ENCODE data around the gene UQCRH.

UQCRH gene

GRCh38 chr1:46281021-46281420 is 22.5 kb upstream of the UQCRH start:
- peaks cover 73% of the 10 kb centered on the region for H3K36me3 ChIP-seq (ENCODE audit: control insufficient read depth, low read depth, low read length)
- H3K9ac ChIP-seq (ENCODE audit: low read length), result no peak overlapping the region
- no peaks in the 10 kb centered on the region for H3K27me3 ChIP-seq (ENCODE audit: control insufficient read depth, insufficient read depth, low read length)
- H3K4me3 ChIP-seq (ENCODE audit: low read length), result no peak overlapping the region
- no peaks in the 10 kb centered on the region for H3K9me3 ChIP-seq (ENCODE audit: control insufficient read depth, low read depth, low read length)
- H3K4me1 ChIP-seq (ENCODE audit: control insufficient read depth, low read depth, low read length), result no peaks in the 10 kb centered on the region
- no peak overlapping the region for H3K27ac ChIP-seq (ENCODE audit: low read length)

GRCh38 chr1:46284058-46284457 is 19.4 kb upstream of the UQCRH start:
- peaks cover 46% of the 10 kb centered on the region for H3K36me3 ChIP-seq (ENCODE audit: control insufficient read depth, low read depth, low read length)
- no peaks in the 10 kb centered on the region for H3K27me3 ChIP-seq (ENCODE audit: control insufficient read depth, insufficient read depth, low read length)
- H3K9me3 ChIP-seq (ENCODE audit: control insufficient read depth, low read depth, low read length), result no peaks in the 10 kb centered on the region
- no peak overlapping the region for H3K4me3 ChIP-seq (ENCODE audit: low read length)
- peaks cover 4% of the 10 kb centered on the region for H3K4me1 ChIP-seq (ENCODE audit: control insufficient read depth, low read depth, low read length)
- H3K27ac ChIP-seq (ENCODE audit: low read length), result no peak overlapping the region
- H3K9ac ChIP-seq (ENCODE audit: low read length), result no peak overlapping the region

- peaks cover 38% of the 10 kb centered on the region for H3K36me3 ChIP-seq (ENCODE audit: control insufficient read depth, low read depth, low read length)
- peaks cover 4% of the 10 kb centered on the region for H3K4me1 ChIP-seq (ENCODE audit: control insufficient read depth, low read depth, low read length)
- no peak overlapping the region for H3K4me3 ChIP-seq (ENCODE audit: low read length)
- no peak overlapping the region for H3K9ac ChIP-seq (ENCODE audit: low read length)
- H3K9me3 ChIP-seq (ENCODE audit: control insufficient read depth, low read depth, low read length), result no peaks in the 10 kb centered on the region
- H3K27ac ChIP-seq (ENCODE audit: low read length), result no peak overlapping the region
- H3K27me3 ChIP-seq (ENCODE audit: control insufficient read depth, insufficient read depth, low read length), result no peaks in the 10 kb centered on the region
Observed at GRCh38 chr1:46284597-46285564, 18.6 kb upstream of the UQCRH start.

- Histone ChIP-seq H3K9ac (ENCODE audit: low read length) (no peak overlapping the region), H3K4me1 (ENCODE audit: control insufficient read depth, low read depth, low read length) (peaks cover 4% of the 10 kb centered on the region), H3K9me3 (ENCODE audit: control insufficient read depth, low read depth, low read length) (no peaks in the 10 kb centered on the region), H3K36me3 (ENCODE audit: control insufficient read depth, low read depth, low read length) (peaks cover 28% of the 10 kb centered on the region), H3K4me3 (ENCODE audit: low read length) (no peak overlapping the region), H3K27me3 (ENCODE audit: control insufficient read depth, insufficient read depth, low read length) (no peaks in the 10 kb centered on the region), H3K27ac (ENCODE audit: low read length) (peak overlapping the region; percentile 43)
Observed at GRCh38 chr1:46285730-46286477, 17.6 kb upstream of the UQCRH start.

- H3K27ac ChIP-seq (ENCODE audit: low read length), result no peak overlapping the region
- H3K4me3 ChIP-seq (ENCODE audit: low read length), result no peak overlapping the region
- no peaks in the 10 kb centered on the region for H3K9me3 ChIP-seq (ENCODE audit: control insufficient read depth, low read depth, low read length)
- peaks cover 15% of the 10 kb centered on the region for H3K36me3 ChIP-seq (ENCODE audit: control insufficient read depth, low read depth, low read length)
- H3K4me1 ChIP-seq (ENCODE audit: control insufficient read depth, low read depth, low read length), result peaks cover 4% of the 10 kb centered on the region
- H3K27me3 ChIP-seq (ENCODE audit: control insufficient read depth, insufficient read depth, low read length), result no peaks in the 10 kb centered on the region
- H3K9ac ChIP-seq (ENCODE audit: low read length), result no peak overlapping the region
Observed at GRCh38 chr1:46288485-46289133, 14.9 kb upstream of the UQCRH start.

GRCh38 chr1:46289134-46289494 is 14.4 kb upstream of the UQCRH start:
- Histone ChIP-seq H3K27me3 (ENCODE audit: control insufficient read depth, insufficient read depth, low read length) (no peaks in the 10 kb centered on the region), H3K9ac (ENCODE audit: low read length) (no peak overlapping the region), H3K4me1 (ENCODE audit: control insufficient read depth, low read depth, low read length) (peaks cover 4% of the 10 kb centered on the region), H3K36me3 (ENCODE audit: control insufficient read depth, low read depth, low read length) (peaks cover 14% of the 10 kb centered on the region), H3K27ac (ENCODE audit: low read length) (no peak overlapping the region), H3K4me3 (ENCODE audit: low read length) (no peak overlapping the region), H3K9me3 (ENCODE audit: control insufficient read depth, low read depth, low read length) (no peaks in the 10 kb centered on the region)

- no peaks in the 10 kb centered on the region for H3K9me3 ChIP-seq (ENCODE audit: control insufficient read depth, low read depth, low read length)
- H3K4me3 ChIP-seq (ENCODE audit: low read length), result no peak overlapping the region
- H3K27me3 ChIP-seq (ENCODE audit: control insufficient read depth, insufficient read depth, low read length), result no peaks in the 10 kb centered on the region
- no peak overlapping the region for H3K27ac ChIP-seq (ENCODE audit: low read length)
- H3K9ac ChIP-seq (ENCODE audit: low read length), result no peak overlapping the region
- peaks cover 4% of the 10 kb centered on the region for H3K4me1 ChIP-seq (ENCODE audit: control insufficient read depth, low read depth, low read length)
- peaks cover 7% of the 10 kb centered on the region for H3K36me3 ChIP-seq (ENCODE audit: control insufficient read depth, low read depth, low read length)
Observed at GRCh38 chr1:46289976-46290375, 13.5 kb upstream of the UQCRH start.

- H3K4me1 ChIP-seq (ENCODE audit: control insufficient read depth, low read depth, low read length), result peaks cover 10% of the 10 kb centered on the region
- H3K4me3 ChIP-seq (ENCODE audit: low read length), result no peak overlapping the region
- no peaks in the 10 kb centered on the region for H3K27me3 ChIP-seq (ENCODE audit: control insufficient read depth, insufficient read depth, low read length)
- H3K9ac ChIP-seq (ENCODE audit: low read length), result no peak overlapping the region
- H3K9me3 ChIP-seq (ENCODE audit: control insufficient read depth, low read depth, low read length), result no peaks in the 10 kb centered on the region
- peaks cover 29% of the 10 kb centered on the region for H3K36me3 ChIP-seq (ENCODE audit: control insufficient read depth, low read depth, low read length)
- H3K27ac ChIP-seq (ENCODE audit: low read length), result no peak overlapping the region
Observed at GRCh38 chr1:46295306-46295705, 8.2 kb upstream of the UQCRH start.

- peaks cover 29% of the 10 kb centered on the region for H3K36me3 ChIP-seq (ENCODE audit: control insufficient read depth, low read depth, low read length)
- no peak overlapping the region for H3K9ac ChIP-seq (ENCODE audit: low read length)
- H3K4me1 ChIP-seq (ENCODE audit: control insufficient read depth, low read depth, low read length), result peaks cover 18% of the 10 kb centered on the region
- H3K9me3 ChIP-seq (ENCODE audit: control insufficient read depth, low read depth, low read length), result no peaks in the 10 kb centered on the region
- no peaks in the 10 kb centered on the region for H3K27me3 ChIP-seq (ENCODE audit: control insufficient read depth, insufficient read depth, low read length)
- H3K27ac ChIP-seq (ENCODE audit: low read length), result peak overlapping the region; percentile 8
- H3K4me3 ChIP-seq (ENCODE audit: low read length), result no peak overlapping the region
Observed at GRCh38 chr1:46298387-46298786, 5.1 kb upstream of the UQCRH start.

- Histone ChIP-seq H3K27ac (ENCODE audit: low read length) (no peak overlapping the region), H3K9me3 (ENCODE audit: control insufficient read depth, low read depth, low read length) (no peaks in the 10 kb centered on the region), H3K9ac (ENCODE audit: low read length) (peak overlapping the region; percentile 81), H3K27me3 (ENCODE audit: control insufficient read depth, insufficient read depth, low read length) (no peaks in the 10 kb centered on the region), H3K4me3 (ENCODE audit: low read length) (peak overlapping the region; percentile 79), H3K4me1 (ENCODE audit: control insufficient read depth, low read depth, low read length) (peaks cover 18% of the 10 kb centered on the region), H3K36me3 (ENCODE audit: control insufficient read depth, low read depth, low read length) (peaks cover 20% of the 10 kb centered on the region)
Observed at GRCh38 chr1:46300673-46301405, 2.7 kb upstream of the UQCRH start.

- Histone ChIP-seq H3K9ac (ENCODE audit: low read length) (peak overlapping the region; percentile 81), H3K4me1 (ENCODE audit: control insufficient read depth, low read depth, low read length) (peaks cover 18% of the 10 kb centered on the region), H3K9me3 (ENCODE audit: control insufficient read depth, low read depth, low read length) (no peaks in the 10 kb centered on the region), H3K4me3 (ENCODE audit: low read length) (peak overlapping the region; percentile 79), H3K27ac (ENCODE audit: low read length) (no peak overlapping the region), H3K27me3 (ENCODE audit: control insufficient read depth, insufficient read depth, low read length) (no peaks in the 10 kb centered on the region), H3K36me3 (ENCODE audit: control insufficient read depth, low read depth, low read length) (peaks cover 17% of the 10 kb centered on the region)
Observed at GRCh38 chr1:46301406-46301807, 2.1 kb upstream of the UQCRH start.
